ENCODE data around the gene PRRT2.
"Not testable (repeated sequence)": the region's sequence is repeated elsewhere in the genome, so short reads cannot be mapped to it uniquely, and the experiment has no call there.

Gene PRRT2

DNA sequence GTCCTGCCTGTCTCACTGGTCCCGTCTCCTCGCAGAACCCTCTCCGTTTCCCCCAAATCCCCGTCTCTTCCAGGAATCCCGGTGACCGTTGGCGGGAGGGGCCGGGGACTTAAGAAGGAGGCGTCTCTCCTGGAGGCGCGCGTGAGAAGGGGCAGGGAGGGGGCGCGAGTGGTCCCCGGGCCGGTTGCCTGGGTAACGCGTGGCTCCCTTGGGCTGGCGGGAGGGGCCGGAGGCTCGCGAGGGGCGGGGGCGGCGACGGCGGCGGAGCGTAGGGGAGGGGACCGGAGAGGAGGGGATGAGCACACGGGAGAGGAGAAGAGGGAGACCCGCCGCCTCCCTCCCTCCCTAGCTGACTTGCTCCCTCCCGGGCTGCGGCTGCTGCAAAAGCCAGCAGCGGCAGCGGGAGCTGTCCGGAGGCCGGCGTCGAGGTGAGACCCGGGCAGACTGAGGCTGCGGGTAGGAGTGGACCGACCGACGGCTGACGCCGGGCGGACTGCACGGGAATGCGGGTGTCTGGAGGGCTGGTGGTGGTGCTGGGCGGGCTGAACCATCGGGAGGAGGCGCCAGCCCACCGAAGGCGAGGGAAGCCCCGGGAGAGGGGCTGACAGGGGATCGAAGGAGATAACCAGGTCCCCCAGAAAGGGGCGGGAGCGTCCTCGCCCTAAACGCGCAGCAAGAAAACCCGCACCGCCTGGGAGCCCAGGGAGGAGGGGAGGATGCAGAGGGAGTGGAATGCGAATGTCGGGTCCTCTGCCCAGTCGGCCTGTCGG is at the start of gene PRRT2:
Gene PRRT2, plus strand, starts transcription at position 298 of the 770 bp plus-strand sequence. CDS start 862 bp downstream, outside the sequence.
- peak in 42 of 51 donors; percentile 25 to 83 (median 68) for DNase-seq

- DNase-seq: no peak
Measured at GRCh38 chr16:29763326-29763725, 48.7 kb upstream of the PRRT2 start.

- no peak for DNase-seq
Measured at GRCh38 chr16:29765167-29766032, 46.6 kb upstream of the PRRT2 start.

DNA sequence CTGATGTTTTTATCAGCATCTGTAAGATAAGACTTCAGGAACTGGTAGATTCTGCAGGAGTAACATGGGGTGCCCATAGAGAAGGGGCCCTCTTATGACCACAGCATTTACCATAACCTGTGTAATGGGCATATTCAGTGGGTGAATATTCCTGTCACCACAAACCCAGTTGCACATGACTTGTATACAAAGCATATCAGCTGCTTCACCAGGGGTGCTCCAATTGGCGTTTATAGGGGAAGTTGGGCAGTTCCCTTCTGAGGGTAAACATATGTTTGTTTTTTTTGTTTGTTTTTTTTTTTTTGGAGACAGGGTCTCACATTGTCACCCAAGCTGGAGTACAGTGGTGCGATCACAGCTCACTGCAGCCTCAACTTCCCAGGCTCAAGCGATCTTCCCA is 45.4 kb upstream of the PRRT2 start:
- no peak for DNase-seq

DNA sequence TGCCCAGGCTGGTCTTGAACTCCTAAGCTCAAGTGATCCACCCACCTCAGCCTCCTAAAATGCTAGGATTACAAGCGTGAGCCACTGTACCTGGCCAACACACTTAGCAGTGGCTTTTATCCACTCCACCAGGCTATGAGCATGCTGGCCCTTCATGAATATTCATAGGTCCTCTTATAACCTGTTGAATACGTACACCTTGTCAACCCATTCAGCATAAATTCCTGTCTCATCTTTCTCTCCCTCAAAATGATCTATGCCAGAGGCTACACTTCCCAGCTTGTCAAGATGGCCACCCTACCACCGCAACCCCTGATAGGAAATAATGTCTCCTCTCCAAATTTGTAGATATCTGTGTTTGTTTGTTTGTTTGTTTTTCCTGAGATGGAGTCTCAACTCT is 44.9 kb upstream of the PRRT2 start:
- no peak for DNase-seq

DNA sequence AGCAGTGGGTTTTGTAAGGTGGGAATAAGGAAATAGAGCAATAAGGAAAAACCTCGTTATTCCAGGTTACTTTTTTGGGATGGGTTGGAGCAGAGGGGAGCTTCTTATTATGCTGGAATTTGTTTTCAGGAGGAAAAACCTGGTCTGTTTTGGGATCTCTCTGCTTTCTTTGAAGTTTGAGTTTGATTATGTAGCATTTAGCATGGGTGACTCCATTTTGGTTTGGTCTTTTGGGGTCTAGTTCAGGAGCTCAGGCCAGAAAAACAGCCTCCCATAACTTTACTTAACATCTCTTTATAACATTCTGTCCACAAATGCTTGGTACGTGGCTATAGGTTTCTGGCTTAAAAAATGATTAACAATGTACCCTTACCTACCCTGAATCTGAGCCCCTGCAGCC is 42.5 kb upstream of the PRRT2 start:
- no peak for DNase-seq

GRCh38 chr16:29770250-29770929 is 41.6 kb upstream of the PRRT2 start:
- no peak for DNase-seq

DNA sequence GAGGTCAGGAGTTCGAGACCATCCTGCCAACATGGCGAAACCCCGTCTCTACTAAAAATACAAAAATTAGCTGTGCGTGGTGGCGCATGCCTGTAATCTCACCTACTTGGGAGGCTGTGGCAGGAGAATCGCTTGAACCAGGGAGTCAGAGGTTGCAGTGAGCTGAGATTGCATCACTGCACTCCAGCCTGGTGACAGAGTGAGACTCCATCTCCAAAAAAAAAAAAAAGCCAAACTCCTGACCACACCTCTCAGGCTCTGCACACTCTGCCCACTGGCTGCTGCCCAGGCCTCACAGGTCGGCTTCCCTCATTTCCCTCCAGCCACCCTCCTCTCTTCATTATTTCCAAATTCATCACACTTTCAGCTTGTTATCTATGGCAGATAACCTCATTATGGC is 39.7 kb upstream of the PRRT2 start:
- DNase-seq: not testable (repeated sequence)

DNA sequence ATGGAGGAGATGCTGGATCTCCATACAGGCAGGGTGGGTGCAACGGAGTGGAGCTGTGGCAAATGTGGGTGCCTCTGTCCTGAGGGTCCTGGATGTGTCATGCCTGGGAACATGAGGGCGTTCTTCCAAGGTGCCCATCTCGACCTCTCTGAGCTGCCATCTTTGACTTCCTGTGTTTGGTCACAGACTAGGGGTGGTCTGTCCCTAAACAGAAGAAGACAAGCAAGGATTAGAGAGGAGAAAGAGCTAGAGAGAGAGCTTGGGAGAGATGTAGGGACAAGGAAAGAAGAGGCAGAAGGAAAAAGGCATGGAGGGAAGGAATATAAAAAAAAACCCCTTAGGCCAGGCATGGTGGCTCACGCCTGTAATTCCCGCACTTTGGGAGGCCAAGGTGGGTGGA is 37.3 kb upstream of the PRRT2 start:
- DNase-seq: no peak

DNA sequence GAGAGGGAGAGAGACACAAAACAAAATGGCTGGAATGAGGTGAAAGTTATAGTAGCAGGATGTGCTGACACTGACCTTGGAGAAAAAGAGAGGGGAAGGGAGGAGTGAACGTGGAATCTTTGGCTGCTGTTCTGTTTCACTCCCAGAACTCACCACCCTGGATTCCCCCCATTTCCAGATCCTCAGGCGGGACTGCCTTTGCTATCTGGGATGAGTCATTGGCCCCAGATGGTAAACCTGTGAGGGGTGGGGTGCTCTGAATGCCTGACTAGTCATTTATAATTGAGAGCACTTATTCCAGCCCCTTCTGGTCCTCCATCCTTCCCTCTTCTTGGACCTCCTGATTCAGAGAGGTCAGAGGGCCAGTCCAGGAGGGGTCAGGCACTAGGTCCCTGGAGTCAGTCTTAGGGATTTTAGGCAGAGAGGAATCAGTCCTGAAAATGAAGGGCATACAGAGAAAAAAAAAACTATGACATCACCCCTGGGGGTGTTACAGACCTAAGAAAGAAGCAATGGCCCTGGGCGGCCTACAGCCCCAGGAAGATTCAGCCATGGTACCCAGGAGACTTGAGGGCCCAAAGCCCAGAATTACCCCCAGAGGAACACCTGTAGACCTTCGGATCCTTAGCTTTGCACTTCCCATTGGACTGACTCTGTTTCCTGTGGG is 36.1 kb upstream of the PRRT2 start:
- no peak for DNase-seq

- no peak for DNase-seq
Measured at GRCh38 chr16:29777576-29778350, 34.2 kb upstream of the PRRT2 start, which contains the start of gene ZG16. Gene ZG16 (plus strand): TSS chr16:29778256. CDS start chr16:29779267, 1,011 bp downstream.

DNA sequence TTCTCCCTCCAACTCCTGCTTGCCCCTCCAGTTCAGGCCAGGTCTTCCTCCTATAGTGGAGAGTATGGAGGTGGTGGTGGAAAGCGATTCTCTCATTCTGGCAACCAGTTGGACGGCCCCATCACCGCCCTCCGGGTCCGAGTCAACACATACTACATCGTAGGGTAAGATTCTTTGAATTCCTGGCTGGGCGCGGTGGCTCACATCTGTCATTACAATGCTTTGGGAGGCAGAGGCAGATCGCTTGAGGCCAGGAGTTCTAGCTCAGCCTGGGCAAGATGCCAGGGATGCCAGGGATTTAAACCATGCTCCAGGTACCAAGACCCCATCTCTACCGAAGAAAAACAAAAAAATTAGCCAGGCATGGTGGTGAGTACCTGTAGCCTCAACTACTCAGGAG is 32.5 kb upstream of the PRRT2 start:
- DNase-seq: no peak

DNA sequence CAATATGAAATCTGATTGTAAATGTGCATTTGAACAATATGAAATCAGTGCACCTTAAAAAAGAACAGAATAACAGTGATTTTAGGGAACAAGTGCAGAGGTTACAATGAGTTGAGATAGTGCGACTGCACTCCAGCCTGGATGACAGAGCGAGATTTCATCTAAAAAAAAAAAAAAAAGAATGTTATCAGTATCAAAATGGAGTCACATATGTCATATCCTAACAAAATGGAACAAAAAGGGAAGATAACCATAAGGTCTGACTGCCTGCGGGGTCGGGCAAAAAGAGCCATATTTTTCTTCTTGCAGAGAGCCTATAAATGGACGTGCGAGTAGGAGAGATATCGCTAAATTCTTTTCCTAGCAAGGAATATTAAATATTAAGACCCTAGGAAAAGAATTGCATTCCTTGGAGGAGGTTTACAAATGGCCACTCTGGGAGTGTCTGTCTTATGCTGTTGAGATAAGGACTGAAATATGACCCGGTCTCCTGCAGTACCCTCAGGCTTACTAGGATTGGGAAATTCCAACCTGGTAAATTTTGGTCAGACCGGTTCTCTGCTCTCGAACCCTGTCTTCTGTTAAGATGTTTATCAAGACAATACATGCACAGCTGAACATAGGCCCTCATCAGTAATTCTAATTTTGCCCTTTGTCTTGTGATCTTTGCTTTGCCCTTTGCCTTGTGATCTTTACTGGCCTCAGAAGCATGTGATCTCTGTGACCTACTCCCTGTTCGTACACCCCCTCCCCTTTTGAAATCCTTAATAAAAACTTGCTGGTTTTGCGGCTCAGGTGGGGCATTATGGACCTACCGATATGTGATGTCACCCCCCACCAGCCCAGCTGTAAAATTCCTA is 28.7 kb upstream of the PRRT2 start:
- DNase-seq: not testable (repeated sequence)

DNA sequence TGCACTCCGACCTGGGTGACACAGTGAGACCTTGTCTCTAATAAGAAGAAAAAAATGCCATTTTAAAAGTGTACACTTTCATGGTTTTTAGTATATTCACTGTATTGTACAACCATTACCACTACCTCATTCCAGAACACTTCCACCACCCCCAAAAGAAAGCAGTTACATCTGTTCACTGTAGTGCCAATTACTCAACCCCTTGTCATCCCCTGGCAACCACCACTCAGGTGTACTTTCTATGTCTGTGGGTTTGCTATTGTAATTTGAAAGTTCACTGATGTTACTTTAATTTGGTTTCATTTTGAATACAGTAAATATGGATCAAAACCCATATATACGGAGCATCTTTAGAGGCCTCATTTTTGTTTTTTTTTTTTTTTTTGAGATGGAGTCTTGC is 27.8 kb upstream of the PRRT2 start:
- no peak for DNase-seq

DNA sequence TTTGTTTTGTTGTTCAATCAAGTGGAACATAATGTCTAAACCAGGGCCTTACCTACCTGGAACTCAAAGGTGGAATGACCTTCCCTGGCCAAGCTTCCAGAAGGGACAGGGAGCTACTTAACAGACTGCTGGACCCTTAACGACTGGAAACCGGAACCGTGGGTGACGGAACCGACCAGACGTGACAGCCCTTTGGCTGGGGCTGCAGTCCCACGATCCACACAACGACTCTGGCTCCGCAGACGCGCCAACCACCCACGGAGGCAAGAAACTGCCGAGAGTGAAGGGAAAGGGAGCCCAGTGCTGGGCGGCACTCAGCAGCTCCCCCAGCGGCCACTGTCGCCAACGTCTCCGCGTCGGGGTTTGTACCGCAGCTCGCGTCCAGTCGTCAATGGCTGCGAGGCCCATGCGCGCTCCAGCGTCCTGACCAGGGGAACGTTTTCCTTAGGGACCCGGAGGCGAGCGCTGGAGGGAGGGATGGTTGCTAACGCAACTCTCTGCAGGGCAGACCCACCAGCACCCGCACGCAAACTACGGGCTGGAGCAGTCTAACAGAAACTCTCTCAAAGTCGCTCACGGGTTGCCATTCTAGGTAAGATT is 27.0 kb upstream of the PRRT2 start:
- peak in 47 of 51 donors; percentile 1 to 67 (median 28) for DNase-seq

DNA sequence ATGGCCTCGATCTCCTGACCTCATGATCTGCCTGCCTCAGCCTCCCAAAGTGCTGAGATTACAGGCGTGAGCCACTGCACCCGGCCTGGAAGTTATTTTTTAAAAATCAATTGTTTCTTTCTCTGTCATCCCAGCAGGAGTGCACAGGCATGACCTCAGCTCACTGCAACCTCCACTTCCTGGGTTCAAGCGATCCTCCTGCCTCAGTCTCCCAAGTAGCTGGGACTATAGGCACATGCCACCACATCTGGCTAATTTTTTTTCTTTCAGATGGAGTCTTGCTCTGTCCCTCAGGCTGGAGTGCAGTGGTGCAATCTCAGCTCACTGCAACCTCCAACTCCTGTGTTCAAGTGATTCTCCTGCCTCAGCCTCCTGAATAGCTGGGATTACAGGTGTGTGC is 24.8 kb upstream of the PRRT2 start:
- DNase-seq: not testable (repeated sequence)

DNA sequence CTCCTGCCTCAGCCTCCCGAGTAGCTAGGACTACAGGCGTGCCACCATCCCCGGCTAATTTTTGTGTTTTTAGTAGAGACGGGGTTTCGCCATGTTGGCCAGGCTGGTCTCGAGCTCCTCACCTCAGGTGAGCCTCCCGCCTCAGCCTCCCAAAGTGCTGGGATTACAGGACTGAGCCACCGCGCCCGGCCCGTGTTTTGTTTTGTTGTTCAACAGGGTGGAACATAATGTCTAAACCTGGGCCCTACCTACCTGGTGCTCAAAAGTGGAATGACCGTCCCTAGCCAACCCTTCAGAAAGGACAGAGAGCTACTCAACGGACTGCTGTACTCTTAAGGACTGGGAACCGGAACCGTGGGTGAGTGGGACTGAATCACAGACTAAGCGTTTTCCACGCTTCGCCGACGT is 22.2 kb upstream of the PRRT2 start:
- DNase-seq: no peak

DNA sequence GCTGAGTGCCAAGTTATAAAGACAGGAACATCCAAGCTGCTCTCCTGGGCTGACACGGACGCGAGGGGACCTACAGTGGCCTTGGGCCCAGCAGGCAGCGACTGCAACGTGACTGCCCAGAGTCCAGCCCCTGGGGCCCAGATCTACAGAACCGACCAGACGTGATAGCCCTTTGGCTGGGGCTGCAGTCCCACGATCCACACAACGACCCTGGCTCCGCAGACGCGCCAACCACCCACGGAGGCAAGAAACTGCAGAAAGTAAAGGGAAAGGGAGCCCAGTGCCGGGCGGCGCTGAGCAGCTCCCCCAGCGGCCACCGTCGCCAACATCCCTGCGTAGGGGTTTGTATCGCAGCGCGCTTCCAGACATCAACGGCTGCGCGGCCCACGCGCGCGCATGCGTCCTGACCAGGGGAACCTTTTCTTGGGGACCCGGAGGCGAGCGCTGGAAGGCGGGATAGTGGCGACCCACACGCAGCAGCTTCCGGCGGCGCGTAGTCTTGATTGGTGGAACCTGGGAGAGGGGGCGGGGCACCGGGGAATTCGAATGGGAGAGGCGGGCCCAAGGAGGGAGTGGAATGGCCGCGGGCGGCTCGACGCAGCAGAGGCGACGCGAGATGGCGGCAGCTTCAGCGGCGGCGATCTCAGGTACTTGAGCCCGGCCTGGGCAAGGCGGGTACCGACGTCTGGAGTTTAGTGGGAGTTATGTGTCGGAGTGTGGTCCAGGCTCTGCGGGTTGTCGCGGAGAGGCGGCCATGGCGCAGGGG is 21.6 kb upstream of the PRRT2 start, which contains the start of gene KIF22:
Gene KIF22, plus strand, starts transcription at position 569 of the 766 bp plus-strand sequence. Its CDS starts 9 bp downstream, at position 578.
- DNase-seq: peak; percentile 83 to 100 (median 98)

Data from hypothalamus (tissue), 51 donors.